Activated CD4-positive, alpha-beta T cell treated with anti-CD3 and anti-CD28 coated beads, Interleukin-2, Interleukin-4, amounts not matched to agents 100 ng/mL and 50 ng/mL, durations not matched to agents 16 hours and 8 hours (primary cell): ENCODE measurements around the gene BBX.
A peak's percentile ranks its signal among the peaks of the same experiment; 100 is the strongest.

Source experiments
- DNase-seq: peaks from one replicate; pipeline ENCODE4 v3.0.0-alpha.2; 2020; ENCODE audit warnings: low spot score

Gene BBX

GRCh38 chr3:107654218-107654617, 131.5 kb downstream of the BBX start:
- no peak for DNase-seq

- no peak for DNase-seq
These were observed 135.2 kb downstream of the BBX start for GRCh38 chr3:107657971-107658370.

GRCh38 chr3:107660306-107660976, 137.7 kb downstream of the BBX start:
- peak; percentile 22 for DNase-seq

GRCh38 chr3:107661447-107662123, 138.8 kb downstream of the BBX start:
- DNase-seq, result peak; percentile 40

GRCh38 chr3:107662124-107662507, 139.4 kb downstream of the BBX start:
- peak; percentile 47 for DNase-seq

- DNase-seq, result no peak
These were observed 139.8 kb downstream of the BBX start for GRCh38 chr3:107662586-107662985.

GRCh38 chr3:107663266-107663665, 140.5 kb downstream of the BBX start:
- DNase-seq, result no peak

- DNase-seq, result no peak
These were observed 141.9 kb downstream of the BBX start for GRCh38 chr3:107664614-107665013.

GRCh38 chr3:107665351-107665750, 142.6 kb downstream of the BBX start:
- no peak for DNase-seq

GRCh38 chr3:107666853-107667252, 144.1 kb downstream of the BBX start:
- no peak for DNase-seq

- no peak for DNase-seq
These were observed 145.7 kb downstream of the BBX start for GRCh38 chr3:107668416-107668815.

GRCh38 chr3:107668963-107669362, 146.2 kb downstream of the BBX start:
- no peak for DNase-seq

- no peak for DNase-seq
These were observed 146.9 kb downstream of the BBX start for GRCh38 chr3:107669669-107670068.

- DNase-seq, result no peak
These were observed 148.2 kb downstream of the BBX start for GRCh38 chr3:107670986-107671385.

- no peak for DNase-seq
These were observed 151.6 kb downstream of the BBX start for GRCh38 chr3:107674371-107674770.

GRCh38 chr3:107675233-107675900, 152.6 kb downstream of the BBX start:
- no peak for DNase-seq

GRCh38 chr3:107676469-107677309, 153.9 kb downstream of the BBX start:
- peak; percentile 30 for DNase-seq

GRCh38 chr3:107679921-107680320, 157.2 kb downstream of the BBX start:
- DNase-seq, result no peak

GRCh38 chr3:107680698-107681097, 157.9 kb downstream of the BBX start:
- peak; percentile 48 for DNase-seq

- DNase-seq, result no peak
These were observed 158.6 kb downstream of the BBX start for GRCh38 chr3:107681396-107681795.

- no peak for DNase-seq
These were observed 159.8 kb downstream of the BBX start for GRCh38 chr3:107682580-107682979.

GRCh38 chr3:107683447-107683846, 160.7 kb downstream of the BBX start:
- no peak for DNase-seq
